Activated CD8-positive, alpha-beta T cell treated with anti-CD3 and anti-CD28 coated beads, Interleukin-2, amount 10 ng/mL, durations not matched to agents 7 days and 5 days (primary cell): ENCODE data around the gene GUCY1A1. TPM values are rescaled to one million over a fixed set of nuclear protein-coding genes. Genes with fewer than 3 reads are reported as not detected.

Source experiments
- ATAC-seq: fragments of 150-1000 bp; cut with Tn5 transposase; one replicate; pipeline ENCODE4 v1.10.0; 2021; ENCODE audit warnings: moderate library complexity
- CTCF ChIA-PET: fragments of 350-600 bp; sonication (Branson Sonifier 250); formaldehyde crosslinking; loops from one replicate; lab custom pipeline; 2021; ENCODE audit warnings: antibody characterized with exemption; lab: Charles Lee
- POLR2A ChIA-PET: fragments of 350-600 bp; sonication (Branson Sonifier 250); formaldehyde crosslinking; loops from one replicate; lab custom pipeline; 2021; ENCODE audit warnings: antibody characterized with exemption; lab: Charles Lee
- DNase-seq: peaks from one replicate; pipeline ENCODE4 v3.0.0-alpha.2; 2020
- H3K27ac Mint-ChIP-seq: one replicate; pipeline ENCODE4 v1.8.0; 2021; ENCODE audit warnings: mild to moderate bottlenecking, mixed read lengths
- H3K27me3 Mint-ChIP-seq: one replicate; pipeline ENCODE4 v1.8.0; 2021; ENCODE audit warnings: low read depth, mixed read lengths
- H3K36me3 Mint-ChIP-seq: one replicate; pipeline ENCODE4 v1.8.0; 2021; ENCODE audit warnings: low read depth, mixed read lengths
- H3K4me1 Mint-ChIP-seq: one replicate; pipeline ENCODE4 v1.8.0; 2021; ENCODE audit warnings: low read depth, mixed read lengths
- H3K4me3 Mint-ChIP-seq: one replicate; pipeline ENCODE4 v1.8.0; 2021; ENCODE audit warnings: mild to moderate bottlenecking, mixed read lengths
- H3K9me3 Mint-ChIP-seq: one replicate; pipeline ENCODE4 v1.8.0; 2022; ENCODE audit warnings: mixed read lengths; ENCODE audit not compliant: insufficient read depth
- total RNA-seq, 2 experiments: library from RNA; stranded (reverse); gene quantifications; one replicate each; pipeline ENCODE4 v1.2.3, GENCODE V29; 2021

GUCY1A1 gene
- total RNA-seq, 2 experiments from 2014 or later, result 0.21 to 0.24 TPM

DNA sequence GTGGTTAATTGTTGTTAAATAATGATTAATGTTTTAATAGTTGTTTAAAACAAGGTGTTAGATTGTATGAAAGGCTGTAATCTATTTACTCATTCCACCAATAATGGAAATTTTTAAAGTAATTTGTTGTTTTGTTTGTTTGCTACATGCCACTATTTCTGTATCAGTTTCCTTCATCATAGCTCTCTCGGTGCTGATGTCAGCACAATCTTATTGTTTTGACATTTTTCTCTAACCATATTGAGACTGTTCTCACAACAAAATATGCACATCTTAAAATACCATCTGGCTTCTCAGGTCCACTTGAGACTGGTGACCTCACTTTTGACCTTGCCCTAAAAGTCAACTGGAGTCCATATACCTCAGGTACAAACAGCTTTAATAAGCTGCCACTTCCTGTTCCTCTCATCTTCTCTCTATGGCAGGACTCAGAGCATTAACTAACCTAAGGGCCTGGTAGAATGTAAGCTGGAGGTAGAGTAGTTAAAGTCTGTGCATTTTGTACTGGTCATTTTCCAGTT lies 91.2 kb downstream of the GUCY1A1 start:
- CTCF ChIA-PET, result interaction anchor here (0.6 to 1.7 kb wide), 2 partner anchors 31 to 128 kb away, joined by 3 read pairs; no protein-coding TSS in a partner anchor
- H3K27me3 Mint-ChIP-seq, result peaks cover 24% of the 10 kb centered on the region

GRCh38 chr4:155758481-155759371 lies 92.1 kb downstream of the GUCY1A1 start, which contains the start of gene GUCY1B1:
Gene GUCY1B1 (plus strand): TSS chr4:155759021. CDS start chr4:155759141, 120 bp downstream.
- ChIA-PET CTCF (interaction anchor here (0.6 to 1.7 kb wide), 2 partner anchors 31 to 129 kb away, joined by 3 read pairs; no protein-coding TSS in a partner anchor), POLR2A (interaction anchor here (0.6 kb wide), 1 partner anchor 9 kb away, joined by 3 read pairs; no protein-coding TSS in a partner anchor)
- Mint-ChIP-seq H3K36me3 (no peaks in the 10 kb centered on the region), H3K27ac (no peak within 1 kb of the TSS), H3K4me3 (peak within 1 kb of the TSS; percentile 45), H3K9me3 (no peaks in the 10 kb centered on the region), H3K4me1 (peaks cover 10% of the 10 kb centered on the region), H3K27me3 (peaks cover 28% of the 10 kb centered on the region)
- DNase-seq (peak; percentile 73), ATAC-seq (peak; percentile 97)

More for the DNA sequence above, 91.2 kb downstream of the GUCY1A1 start:
- H3K36me3 Mint-ChIP-seq, result no peaks in the 10 kb centered on the region
- H3K27ac Mint-ChIP-seq, result no peak overlapping the region
- DNase-seq (no peak), ATAC-seq (no peak)
- H3K4me3 Mint-ChIP-seq, result no peak overlapping the region
- H3K4me1 Mint-ChIP-seq, result peaks cover 10% of the 10 kb centered on the region
- no peaks in the 10 kb centered on the region for H3K9me3 Mint-ChIP-seq
- POLR2A ChIA-PET, result interaction anchor here (0.6 kb wide), 1 partner anchor 10 kb away, joined by 3 read pairs; no protein-coding TSS in a partner anchor

DNA sequence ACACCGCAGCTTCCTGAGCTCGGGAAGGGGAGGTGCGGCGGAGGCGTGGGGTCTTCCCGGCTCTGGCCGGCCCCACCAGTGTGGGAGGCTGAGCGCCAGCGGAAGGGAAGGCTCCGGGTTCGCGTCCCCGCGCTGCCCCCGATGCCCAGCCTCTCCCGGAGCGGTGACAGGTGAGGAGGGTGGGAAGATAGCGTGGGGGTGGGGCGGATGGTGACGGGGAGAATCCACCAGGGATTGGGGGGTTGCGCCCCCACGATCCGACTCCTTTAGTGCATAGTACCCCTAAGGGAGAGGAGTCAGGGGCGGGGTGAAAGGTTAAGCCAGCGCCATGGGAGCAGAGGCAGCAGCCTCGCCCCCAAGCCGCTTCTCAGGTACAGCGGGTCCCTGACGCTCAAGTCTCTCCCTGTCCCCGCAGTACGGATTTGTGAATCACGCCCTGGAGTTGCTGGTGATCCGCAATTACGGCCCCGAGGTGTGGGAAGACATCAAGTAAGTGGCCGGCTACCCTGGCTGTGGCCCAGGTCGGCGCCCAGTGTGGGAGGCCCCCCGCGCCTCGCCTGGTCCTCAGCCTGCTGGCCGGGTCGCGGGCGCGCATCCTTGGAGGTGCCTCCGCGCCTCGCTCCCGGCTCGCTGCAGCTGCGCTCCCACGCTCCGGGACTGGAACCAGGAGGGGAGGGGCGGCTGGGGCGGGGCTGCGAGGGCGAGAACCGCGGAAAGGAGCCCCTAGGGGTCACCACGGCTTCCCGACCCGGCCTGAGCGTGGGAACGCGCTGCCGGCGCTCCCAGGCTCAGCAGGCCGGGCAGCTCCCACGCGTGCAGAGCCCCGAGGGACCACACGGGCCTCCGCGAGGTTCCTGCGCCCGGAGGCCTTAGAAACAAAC lies 93.0 kb downstream of the GUCY1A1 start:
- ATAC-seq (peak; percentile 25), DNase-seq (no peak)
- POLR2A ChIA-PET, result no interaction called here
- peaks cover 10% of the 10 kb centered on the region for H3K4me1 Mint-ChIP-seq
- H3K36me3 Mint-ChIP-seq, result no peaks in the 10 kb centered on the region
- H3K9me3 Mint-ChIP-seq, result no peaks in the 10 kb centered on the region
- peaks cover 25% of the 10 kb centered on the region for H3K27me3 Mint-ChIP-seq
- CTCF ChIA-PET, result interaction anchor here (1.7 kb wide), 1 partner anchor 30 kb away, joined by 3 read pairs; no protein-coding TSS in a partner anchor
- H3K27ac Mint-ChIP-seq, result no peak overlapping the region
- H3K4me3 Mint-ChIP-seq, result peak overlapping the region; percentile 45

DNA sequence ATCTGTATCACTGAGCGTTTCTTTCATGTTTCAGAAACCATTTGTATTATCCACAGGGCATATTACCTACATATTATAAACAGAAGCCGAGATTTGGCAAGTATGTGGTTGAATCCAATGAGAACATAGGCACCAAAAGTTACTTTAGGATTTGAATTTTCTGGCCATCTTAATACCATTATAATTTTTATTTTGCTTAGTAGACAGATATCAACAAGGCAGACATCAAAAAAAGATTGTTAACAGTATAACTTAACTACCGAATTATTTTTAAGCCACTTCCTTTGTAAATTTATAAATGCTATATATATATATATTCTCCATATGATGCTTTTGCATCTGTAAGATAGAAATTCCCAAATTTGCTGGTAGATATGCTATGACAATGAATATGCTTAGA lies 94.4 kb downstream of the GUCY1A1 start:
- ATAC-seq, result no peak
- H3K4me1 Mint-ChIP-seq, result peaks cover 10% of the 10 kb centered on the region
- no peak for DNase-seq
- H3K9me3 Mint-ChIP-seq, result no peaks in the 10 kb centered on the region
- ChIA-PET POLR2A (no interaction called here), CTCF (no interaction called here)
- no peak overlapping the region for H3K4me3 Mint-ChIP-seq
- peaks cover 28% of the 10 kb centered on the region for H3K27me3 Mint-ChIP-seq
- no peaks in the 10 kb centered on the region for H3K36me3 Mint-ChIP-seq
- H3K27ac Mint-ChIP-seq, result no peak overlapping the region

- H3K36me3 Mint-ChIP-seq, result no peaks in the 10 kb centered on the region
- no peaks in the 10 kb centered on the region for H3K9me3 Mint-ChIP-seq
- ChIA-PET POLR2A (no interaction called here), CTCF (no interaction called here)
- H3K27me3 Mint-ChIP-seq, result peaks cover 29% of the 10 kb centered on the region
- no peak overlapping the region for H3K27ac Mint-ChIP-seq
- ATAC-seq, result no peak
- no peak overlapping the region for H3K4me3 Mint-ChIP-seq
- H3K4me1 Mint-ChIP-seq, result peaks cover 10% of the 10 kb centered on the region
- DNase-seq, result no peak
Measured at GRCh38 chr4:155761916-155762315, 95.3 kb downstream of the GUCY1A1 start.

DNA sequence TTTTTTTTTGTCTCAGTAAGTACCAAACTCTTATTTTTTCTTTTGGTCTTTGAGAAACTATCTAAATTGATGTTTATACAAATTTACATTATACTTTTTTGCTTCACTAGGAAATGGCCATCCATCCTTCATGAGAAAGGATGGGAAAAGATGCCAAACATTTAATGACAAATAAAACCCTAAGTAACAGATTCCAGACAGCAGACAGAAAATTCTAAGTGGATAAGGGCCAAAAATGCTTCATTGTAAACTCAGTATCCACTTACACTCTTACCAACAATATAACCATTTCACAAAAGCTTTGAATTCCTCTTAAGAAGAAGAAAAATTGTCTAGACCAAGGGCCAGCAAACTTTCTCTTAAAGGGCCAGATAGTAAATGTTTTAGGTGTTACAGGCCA lies 95.7 kb downstream of the GUCY1A1 start:
- Mint-ChIP-seq H3K27ac (no peak overlapping the region), H3K9me3 (no peaks in the 10 kb centered on the region), H3K4me1 (peaks cover 10% of the 10 kb centered on the region), H3K4me3 (no peak overlapping the region), H3K27me3 (peaks cover 29% of the 10 kb centered on the region), H3K36me3 (no peaks in the 10 kb centered on the region)
- ATAC-seq (no peak), DNase-seq (no peak)
- ChIA-PET POLR2A (no interaction called here), CTCF (no interaction called here)

- DNase-seq (no peak), ATAC-seq (no peak)
- Mint-ChIP-seq H3K4me3 (no peak overlapping the region), H3K27me3 (peaks cover 21% of the 10 kb centered on the region), H3K4me1 (peaks cover 6% of the 10 kb centered on the region), H3K9me3 (no peaks in the 10 kb centered on the region), H3K36me3 (no peaks in the 10 kb centered on the region), H3K27ac (no peak overlapping the region)
- CTCF ChIA-PET, result no interaction called here
- POLR2A ChIA-PET, result no interaction called here
Measured at GRCh38 chr4:155763551-155763950, 96.9 kb downstream of the GUCY1A1 start.

DNA sequence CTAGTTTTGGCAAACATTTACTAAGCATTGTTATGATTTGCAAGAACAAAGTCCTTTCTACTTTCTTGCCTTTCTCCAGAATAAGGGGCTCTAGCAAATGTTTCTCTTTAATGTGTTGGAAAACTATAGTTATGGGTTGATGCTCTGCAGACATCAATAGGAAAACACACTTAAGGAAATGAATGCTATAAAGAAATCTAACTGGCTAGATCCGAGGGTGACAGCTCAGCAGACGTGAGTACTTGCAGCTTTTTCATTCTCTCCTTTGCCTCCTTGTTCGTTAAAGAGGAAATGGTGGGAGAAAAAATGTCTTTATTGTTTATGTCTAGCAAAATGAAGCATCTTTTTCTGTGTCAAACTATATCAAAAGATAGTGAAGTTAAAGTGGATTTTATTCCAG lies 98.5 kb downstream of the GUCY1A1 start:
- Mint-ChIP-seq H3K27ac (no peak overlapping the region), H3K9me3 (no peaks in the 10 kb centered on the region), H3K4me1 (peaks cover 2% of the 10 kb centered on the region), H3K4me3 (no peak overlapping the region), H3K36me3 (no peaks in the 10 kb centered on the region), H3K27me3 (peaks cover 24% of the 10 kb centered on the region)
- ChIA-PET CTCF (no interaction called here), POLR2A (no interaction called here)
- ATAC-seq (no peak), DNase-seq (no peak)

GRCh38 chr4:155766622-155767021 lies 100.0 kb downstream of the GUCY1A1 start:
- no peaks in the 10 kb centered on the region for H3K9me3 Mint-ChIP-seq
- POLR2A ChIA-PET, result no interaction called here
- no peak for DNase-seq
- H3K4me1 Mint-ChIP-seq, result no peaks in the 10 kb centered on the region
- ATAC-seq, result no peak
- peaks cover 16% of the 10 kb centered on the region for H3K27me3 Mint-ChIP-seq
- H3K36me3 Mint-ChIP-seq, result no peaks in the 10 kb centered on the region
- H3K4me3 Mint-ChIP-seq, result no peak overlapping the region
- no peak overlapping the region for H3K27ac Mint-ChIP-seq
- CTCF ChIA-PET, result no interaction called here

- CTCF ChIA-PET, result no interaction called here
- ATAC-seq, result no peak
Measured at GRCh38 chr4:155768370-155768769, 101.7 kb downstream of the GUCY1A1 start.

DNA sequence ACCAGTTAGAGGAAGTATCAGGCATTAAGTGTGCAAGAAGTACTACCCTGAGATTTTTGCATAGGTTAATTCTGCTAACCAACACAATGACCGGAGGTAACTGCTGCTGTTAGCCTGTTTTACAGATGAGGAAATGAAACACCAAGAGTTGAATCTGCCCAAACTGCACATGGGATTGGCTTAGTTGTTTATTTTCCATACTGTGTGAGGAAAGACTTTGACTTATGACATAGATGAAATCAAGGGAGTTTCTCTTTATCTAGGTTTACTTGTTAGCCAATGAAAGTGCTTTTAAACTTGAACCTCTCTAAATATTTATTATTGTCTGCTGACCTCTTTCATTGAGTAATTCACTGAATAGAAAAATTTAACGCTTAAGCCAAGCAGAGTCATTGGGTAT lies 102.4 kb downstream of the GUCY1A1 start:
- H3K27ac Mint-ChIP-seq, result no peak overlapping the region

More at GRCh38 chr4:155768370-155768769, 101.7 kb downstream of the GUCY1A1 start:
- Mint-ChIP-seq H3K9me3 (no peaks in the 10 kb centered on the region), H3K27me3 (peaks cover 8% of the 10 kb centered on the region), H3K27ac (no peak overlapping the region), H3K4me3 (no peak overlapping the region), H3K36me3 (no peaks in the 10 kb centered on the region), H3K4me1 (no peaks in the 10 kb centered on the region)
- POLR2A ChIA-PET, result no interaction called here
- DNase-seq, result no peak

More for the DNA sequence above, 102.4 kb downstream of the GUCY1A1 start:
- Mint-ChIP-seq H3K36me3 (no peaks in the 10 kb centered on the region), H3K4me3 (no peak overlapping the region), H3K9me3 (no peaks in the 10 kb centered on the region), H3K27me3 (peaks cover 8% of the 10 kb centered on the region), H3K4me1 (no peaks in the 10 kb centered on the region)
- no peak for ATAC-seq
- CTCF ChIA-PET, result no interaction called here
- POLR2A ChIA-PET, result no interaction called here
- no peak for DNase-seq
